GM19395 (cell line): Measurements from ENCODE around the gene PTMS.

ENCODE experiments used
- ATAC-seq: cut with Tn5 transposase; IDR thresholded peaks from one replicate; pipeline ENCODE4 v1.9.1; 2021; ENCODE audit warnings: mild to moderate bottlenecking, moderate library complexity; ENCODE audit not compliant: unreplicated experiment

PTMS gene

DNA sequence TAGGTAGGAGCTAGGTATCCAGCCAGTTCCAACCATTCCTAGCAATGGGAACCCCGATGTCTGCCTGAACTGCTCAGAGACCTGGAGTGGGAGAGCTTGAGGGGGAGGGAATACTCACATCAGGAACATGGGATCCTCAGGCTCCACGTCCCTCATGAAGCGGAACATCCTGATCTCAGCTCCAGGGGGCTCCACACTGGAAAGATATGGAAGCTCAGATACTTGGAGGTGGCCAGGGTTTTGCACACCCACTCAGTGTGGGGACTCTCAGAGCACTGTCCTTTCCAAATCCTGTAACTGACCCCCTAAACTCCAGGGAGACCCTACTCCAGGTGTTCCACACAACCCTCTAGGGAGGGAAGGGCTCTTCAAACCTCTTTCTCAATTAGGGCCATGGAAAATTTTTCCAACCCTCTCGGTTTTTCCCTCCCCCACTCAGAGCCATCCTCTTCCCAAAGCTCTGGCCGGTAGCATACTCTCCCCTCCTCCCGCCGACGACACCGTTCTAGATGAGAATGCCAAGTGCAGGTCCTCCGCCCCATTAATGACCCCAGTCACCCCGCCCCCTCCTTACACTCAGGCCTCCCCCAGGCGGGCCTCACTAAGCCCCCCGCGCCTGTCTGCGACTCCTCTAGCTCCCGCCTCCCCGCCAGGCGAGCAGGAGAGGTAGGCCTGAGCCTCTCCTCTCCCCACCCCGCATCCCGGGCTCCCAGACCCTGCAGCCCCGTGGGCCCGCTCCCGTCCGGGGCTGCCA is 13.8 kb upstream of the PTMS start:
- peak; percentile 5 for ATAC-seq

GRCh38 chr12:6752921-6753771 is 13.0 kb upstream of the PTMS start, which contains the start of gene MLF2:
MLF2 (minus strand) TSS chr12:6753141; CDS start chr12:6752334, 807 bp downstream.
- peak; percentile 86 for ATAC-seq

DNA sequence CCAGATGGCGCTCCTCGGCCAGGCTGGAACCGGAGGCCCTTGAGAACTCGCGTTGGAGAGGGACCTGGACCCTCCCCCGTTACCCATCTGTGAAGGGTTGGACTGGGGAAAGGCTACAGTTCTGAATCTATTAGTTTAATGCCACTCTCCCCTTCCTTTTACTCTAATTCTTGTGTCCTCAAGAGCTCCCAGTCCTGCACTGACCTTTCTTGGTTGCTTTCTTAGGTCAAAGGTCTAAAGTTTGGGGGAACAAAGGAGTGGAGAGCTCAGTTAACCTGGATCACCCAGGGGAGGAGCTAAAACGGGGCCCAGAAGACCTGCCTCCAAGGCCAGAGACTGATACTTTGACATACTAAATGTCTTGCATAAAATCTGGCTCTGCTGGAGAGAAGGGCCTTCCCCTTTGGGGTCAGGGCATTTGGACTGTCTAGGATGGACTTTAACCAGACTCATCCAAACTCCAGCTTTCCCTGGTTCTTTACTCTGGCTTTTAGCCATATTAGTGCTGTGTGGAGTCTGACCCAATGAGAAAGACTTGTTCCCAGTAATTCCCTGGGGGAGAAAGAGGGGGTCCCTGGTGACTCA is 12.3 kb upstream of the PTMS start:
- no peak for ATAC-seq

GRCh38 chr12:6754411-6754810 is 11.8 kb upstream of the PTMS start:
- no peak for ATAC-seq

DNA sequence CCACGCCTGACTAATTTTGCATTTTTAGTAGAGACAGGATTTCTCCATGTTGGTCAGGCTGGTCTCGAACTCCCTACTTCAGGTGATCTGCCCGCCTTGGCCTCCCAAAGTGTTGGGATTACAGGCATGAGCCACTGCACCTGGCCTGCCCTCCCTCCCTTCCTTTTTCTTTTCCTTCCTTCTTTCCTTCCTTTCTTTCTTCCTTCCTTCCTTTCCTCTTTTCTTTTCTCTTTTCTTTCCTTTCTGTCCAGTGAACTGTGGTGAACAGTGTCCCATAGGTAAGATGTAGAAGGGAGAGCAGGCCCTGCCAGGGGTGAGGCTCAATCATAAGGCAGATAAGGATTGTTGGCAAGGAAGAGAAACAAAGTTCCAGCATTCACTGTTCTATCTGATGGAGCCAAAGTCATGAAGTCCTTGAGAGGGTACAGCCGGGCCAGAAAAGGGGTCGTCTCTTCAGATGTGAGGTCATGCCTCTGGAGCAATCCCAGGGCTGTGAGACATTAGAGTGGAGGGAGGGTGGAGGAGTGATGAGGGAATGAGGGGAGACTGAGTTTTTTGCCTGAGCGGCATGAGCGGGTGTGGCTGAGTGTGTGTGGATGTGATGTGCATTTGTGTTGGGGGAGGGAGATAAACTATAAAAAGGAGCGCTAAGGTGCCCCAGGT is 9.0 kb upstream of the PTMS start:
- ATAC-seq = no peak

DNA sequence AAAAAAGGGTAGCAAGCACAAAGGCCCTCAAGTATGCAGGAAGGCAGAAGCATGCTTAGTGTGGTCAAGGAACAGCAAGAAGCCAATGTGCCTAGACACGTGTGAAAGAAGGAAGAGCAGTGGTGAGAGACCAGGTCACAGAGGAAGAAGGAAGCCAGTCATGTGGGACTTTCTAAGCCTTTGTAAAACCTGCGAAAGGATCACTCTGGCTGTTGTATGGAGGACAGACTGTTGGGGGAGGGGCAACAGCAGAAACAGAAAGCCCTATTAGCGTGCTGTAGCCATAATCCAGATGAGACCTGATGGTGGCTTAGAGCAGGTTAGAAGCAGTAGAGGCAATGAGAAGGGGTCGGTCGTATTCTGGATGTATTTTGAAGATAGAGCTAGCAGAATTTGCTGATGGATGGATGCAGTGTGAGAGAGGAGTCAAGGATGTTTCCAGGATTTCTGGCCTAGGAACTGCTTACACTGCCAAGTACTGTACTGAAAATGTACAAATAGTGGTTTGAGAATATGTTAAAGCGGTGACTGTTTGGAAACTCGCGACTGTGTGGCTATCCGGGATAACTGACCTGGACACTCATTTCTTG is 7.6 kb upstream of the PTMS start:
- ATAC-seq = no peak

DNA sequence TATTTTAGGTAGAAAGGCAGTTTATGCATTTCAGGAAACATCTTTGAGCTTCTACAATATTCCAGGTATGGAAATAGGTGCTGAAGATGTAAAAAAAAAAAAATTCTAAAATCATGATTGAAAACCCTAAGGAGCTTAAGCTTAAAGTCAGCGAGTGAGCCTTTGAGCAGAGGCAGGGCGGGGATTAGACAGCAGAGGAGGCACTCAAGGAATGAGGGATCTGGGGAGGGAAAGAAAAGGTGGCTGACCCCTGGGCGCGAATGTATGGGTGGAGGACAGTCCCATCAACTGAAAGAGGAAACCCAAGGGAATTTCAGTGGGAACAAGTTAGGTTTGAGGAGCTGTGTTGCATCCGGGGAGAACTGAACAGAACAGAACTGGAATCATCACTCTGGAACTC is 6.4 kb upstream of the PTMS start:
- no peak for ATAC-seq

DNA sequence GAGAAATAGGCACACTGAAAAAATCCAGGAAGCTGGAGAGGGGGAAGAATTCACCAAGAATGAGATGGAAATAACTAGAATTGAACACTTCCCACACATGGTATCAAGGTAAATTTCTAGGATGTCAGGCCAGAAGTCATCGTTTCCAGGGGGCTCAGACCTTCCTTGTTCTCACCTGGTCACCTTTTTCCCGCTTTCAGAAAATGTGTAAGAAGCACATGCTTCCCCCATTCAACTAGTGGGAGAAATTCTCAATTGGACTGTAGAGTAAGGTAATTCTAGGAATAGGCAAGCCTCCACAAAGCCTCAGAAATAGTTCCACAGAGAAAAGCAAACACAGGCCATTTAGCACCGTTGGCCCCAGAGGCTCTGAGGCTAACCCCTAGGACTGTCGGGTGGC is 2.8 kb upstream of the PTMS start:
- ATAC-seq = no peak

GRCh38 chr12:6764011-6764828 is 1.9 kb upstream of the PTMS start:
- ATAC-seq = peak; percentile 88

GRCh38 chr12:6765048-6765633 is 1.0 kb upstream of the PTMS start:
- ATAC-seq = no peak

DNA sequence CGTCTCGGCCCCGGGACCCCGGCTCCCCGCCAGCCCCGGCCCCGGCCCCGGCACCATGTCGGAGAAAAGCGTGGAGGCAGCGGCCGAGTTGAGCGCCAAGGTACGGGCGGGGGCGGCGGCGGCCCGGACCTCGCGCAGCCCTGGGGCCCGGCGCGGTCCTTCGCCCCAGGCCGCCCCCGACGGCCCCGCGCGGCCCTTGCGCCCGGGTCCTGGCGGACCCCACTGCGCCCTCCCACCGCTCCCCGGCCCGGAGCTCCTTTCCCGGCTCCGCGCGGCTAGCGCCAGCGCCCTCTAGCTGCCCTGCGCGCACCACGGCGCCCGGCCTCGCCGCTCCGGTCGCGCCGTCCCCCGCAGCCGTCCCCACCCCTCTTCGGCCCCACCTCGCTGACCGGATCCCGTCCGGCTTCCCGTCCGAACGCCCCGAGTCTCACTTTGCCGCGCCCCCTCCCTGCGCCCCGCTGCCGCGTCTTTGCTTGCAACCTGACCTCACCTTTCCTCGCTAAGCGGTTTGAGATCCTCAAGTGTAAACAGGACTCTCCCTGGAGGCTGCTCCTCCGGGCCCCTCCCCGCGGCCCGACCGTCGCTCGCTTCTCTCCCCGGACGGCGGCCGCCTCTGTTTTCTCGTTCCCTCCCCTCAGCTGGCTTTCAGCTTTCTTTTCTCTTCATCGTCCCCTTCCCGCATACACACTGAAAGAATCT is 637 bp downstream of the PTMS start:
- ATAC-seq = no peak

DNA sequence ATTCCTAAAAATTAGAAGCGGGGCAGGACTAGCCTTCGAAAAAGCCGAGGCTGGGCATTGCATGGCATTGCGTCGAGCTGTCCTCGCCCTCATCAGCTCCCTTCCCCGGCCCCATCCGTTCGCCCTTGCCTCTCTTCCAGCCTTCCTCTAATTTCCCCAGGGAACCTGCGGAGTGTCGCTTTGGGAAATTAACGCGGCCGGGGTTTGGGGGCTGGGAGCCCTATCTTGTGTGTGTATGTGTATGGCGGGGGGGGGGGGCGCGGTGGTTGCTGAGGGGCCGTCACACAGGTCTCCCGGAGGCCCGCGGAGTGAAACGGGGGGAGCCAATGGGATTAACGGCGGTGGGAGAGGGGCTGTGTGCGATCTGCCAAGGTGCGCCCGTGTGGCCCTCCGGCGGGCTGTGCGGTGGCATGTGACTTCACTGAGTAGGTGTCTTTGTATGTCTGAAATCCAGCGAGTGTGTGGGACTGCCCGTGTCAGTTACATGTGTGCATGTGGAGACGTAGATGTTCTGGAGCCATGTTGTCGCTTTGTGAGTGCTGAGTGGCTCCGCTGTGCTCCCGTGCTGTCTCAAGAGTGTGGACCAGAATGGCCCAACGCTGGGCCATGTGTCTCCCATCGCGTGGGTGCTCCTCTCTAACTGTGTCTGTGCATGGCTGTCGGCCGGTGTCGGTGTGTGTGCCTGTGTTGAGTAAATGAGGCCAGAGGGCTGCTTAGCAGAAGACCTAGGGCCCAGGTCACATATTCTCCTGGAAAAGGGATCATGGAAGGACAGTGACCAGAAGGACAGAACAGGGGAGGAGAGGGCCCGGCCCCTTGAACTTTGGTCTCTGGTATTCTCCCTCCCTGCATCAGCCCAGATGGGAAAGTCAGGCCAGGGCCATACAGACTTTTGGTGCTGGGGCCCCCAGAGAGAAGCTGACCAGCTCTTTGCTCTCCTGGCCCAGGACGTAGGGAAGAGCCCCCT is 1.5 kb downstream of the PTMS start:
- no peak for ATAC-seq

DNA sequence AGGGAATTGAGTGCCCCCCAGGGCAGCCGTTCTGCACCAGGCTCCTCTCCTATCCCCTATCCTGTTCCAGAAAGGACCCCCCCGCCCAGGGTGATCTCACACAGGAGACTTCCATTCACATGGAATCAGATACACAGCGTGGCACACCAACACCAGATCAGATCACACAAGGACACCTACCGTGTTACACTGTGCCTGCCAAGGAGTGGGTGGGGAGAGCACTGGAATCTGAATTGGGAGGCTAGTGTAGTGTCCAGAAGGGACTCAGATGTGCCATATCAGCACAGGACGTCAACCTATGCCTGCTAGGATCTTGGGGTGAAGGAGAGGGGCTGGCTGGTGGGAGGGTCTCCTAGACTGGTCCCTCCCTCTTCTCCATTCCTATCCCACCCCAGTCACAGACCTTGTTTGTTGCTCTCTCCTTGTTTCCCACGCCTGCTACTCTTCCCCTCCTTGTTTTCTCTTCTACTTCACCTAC is 2.3 kb downstream of the PTMS start:
- no peak for ATAC-seq

DNA sequence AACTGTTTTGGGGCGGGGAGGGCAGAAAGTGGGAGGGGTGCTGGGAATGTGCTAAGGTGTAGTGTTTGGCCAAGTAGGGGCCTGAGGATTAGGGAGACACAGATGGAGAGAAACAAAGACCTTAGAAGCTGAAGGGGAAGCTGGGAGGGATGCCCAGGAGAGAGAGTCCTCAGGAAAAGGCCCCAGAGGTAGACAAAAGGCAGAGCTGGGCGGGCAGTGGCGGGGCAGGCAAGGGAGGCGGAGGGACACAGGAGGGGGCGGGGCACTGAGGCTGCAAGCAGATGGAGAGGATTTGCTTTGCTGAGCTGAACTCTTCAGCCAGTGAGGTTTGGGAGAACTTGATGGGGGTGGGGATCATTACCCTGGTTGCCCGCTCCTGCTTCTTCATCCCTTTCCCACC is 2.8 kb downstream of the PTMS start:
- no peak for ATAC-seq

DNA sequence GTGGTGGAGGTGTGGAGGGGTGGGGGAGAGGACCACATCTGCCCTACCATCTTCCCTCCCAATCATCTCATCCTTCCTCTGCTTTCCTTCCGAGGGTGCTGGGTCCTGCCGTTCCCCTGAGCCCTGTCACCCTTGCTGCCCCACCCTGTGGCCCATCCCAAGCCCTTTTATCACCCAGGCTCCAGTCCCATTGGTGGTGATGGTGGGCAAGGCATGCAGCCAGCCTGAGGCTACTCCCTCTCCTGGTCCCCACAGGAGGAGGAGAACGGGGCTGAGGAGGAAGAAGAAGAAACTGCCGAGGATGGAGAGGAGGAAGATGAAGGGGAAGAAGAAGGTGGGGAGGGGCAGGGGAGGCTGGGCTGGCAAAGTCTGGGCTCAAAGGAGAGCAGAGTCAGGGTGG is 3.5 kb downstream of the PTMS start:
- no peak for ATAC-seq

DNA sequence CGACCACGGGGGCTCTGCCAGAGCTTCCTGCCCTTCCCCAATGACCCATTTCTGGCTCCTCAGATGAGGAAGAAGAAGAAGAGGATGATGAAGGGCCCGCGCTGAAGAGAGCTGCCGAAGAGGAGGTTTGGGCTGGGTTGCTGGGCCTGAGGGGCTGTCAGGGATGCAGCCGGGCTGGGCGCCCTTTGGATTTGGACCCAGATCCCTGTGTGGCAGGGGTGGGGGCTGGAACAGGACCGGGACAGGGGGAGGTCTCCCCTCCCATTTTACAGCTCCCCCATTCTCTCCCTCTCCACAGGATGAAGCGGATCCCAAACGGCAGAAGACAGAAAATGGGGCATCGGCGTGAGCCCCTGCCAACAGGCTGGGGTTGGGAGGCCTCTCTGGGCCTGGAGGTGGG is 3.9 kb downstream of the PTMS start:
- no peak for ATAC-seq

DNA sequence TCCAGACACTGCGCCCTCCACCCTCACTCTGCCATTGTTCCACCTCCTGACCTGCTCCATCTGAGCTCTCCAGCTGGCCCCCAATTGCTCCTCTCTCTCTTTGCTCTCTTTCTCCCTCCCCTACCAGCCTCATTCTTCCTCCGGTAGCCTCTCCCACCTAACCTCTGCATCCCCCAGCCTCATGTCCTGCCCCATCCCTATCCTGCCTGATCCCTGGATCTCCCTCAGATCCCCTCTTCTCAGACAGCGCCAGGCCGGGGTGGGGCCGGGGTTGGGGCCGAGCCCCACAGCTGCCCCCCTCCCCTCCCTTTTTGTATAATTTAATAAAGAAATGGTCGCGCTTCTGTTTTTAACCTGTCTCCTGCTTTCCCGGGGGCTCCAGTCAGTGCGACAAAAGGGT is 4.4 kb downstream of the PTMS start:
- ATAC-seq = no peak

- no peak for ATAC-seq
Observed at GRCh38 chr12:6771091-6771495, 4.9 kb downstream of the PTMS start.
